ENCODE results near the gene EGFR. TPM values are rescaled to one million over a fixed set of nuclear protein-coding genes. Genes with fewer than 3 reads are reported as not detected.

EGFR gene
- total and polyA plus RNA-seq, 5 experiments from 2014 or later, result not detected

GRCh38 chr7:55099821-55100543, 81.2 kb downstream of the EGFR start:
- H3K4me1 Mint-ChIP-seq, result peaks cover 0 to 6% (median 0%) of the 10 kb centered on the region in 4 donors
- H3K27me3 Mint-ChIP-seq, result peaks cover 11 to 45% (median 24%) of the 10 kb centered on the region in 5 donors
- DNase-seq (no peak), ATAC-seq (no peak)
- no peaks in the 10 kb centered on the region for H3K36me3 Mint-ChIP-seq
- H3K27ac Mint-ChIP-seq, result no peak overlapping the region
- H3K4me3 Mint-ChIP-seq, result no peak overlapping the region
- POLR2A ChIA-PET, result no interaction called here
- no peaks in the 10 kb centered on the region for H3K9me3 Mint-ChIP-seq

GRCh38 chr7:55100544-55101327, 81.9 kb downstream of the EGFR start:
- Mint-ChIP-seq H3K4me3 (no peak overlapping the region), H3K9me3 (no peaks in the 10 kb centered on the region), H3K36me3 (no peaks in the 10 kb centered on the region), H3K27me3 (peaks cover 7 to 37% (median 22%) of the 10 kb centered on the region in 5 donors), H3K4me1 (peaks cover 0 to 9% (median 0%) of the 10 kb centered on the region in 4 donors), H3K27ac (no peak overlapping the region)
- DNase-seq (no peak), ATAC-seq (no peak)
- POLR2A ChIA-PET, result no interaction called here

DNA sequence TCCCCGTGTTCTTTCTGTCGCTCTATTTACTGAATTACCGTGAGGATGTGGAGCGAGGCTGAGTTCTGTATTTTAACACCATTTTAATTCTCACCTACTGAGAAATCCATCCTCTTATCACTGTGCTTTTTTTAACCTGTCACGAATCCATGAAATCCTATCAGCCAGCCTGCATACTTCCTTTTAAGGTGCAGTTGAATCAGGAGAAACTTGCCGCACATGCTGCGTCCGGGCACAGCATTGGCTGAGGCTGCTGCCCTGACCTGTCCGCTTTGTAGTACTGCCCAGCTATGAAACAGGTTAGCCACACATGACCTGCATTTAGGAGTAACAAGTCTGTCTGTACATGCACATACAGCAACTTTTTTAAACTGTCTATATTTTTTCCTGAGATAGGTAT, 82.5 kb downstream of the EGFR start:
- Mint-ChIP-seq H3K9me3 (no peaks in the 10 kb centered on the region), H3K27me3 (peaks cover 6 to 32% (median 20%) of the 10 kb centered on the region in 5 donors), H3K27ac (no peak overlapping the region), H3K4me3 (no peak overlapping the region), H3K36me3 (no peaks in the 10 kb centered on the region), H3K4me1 (peaks cover 0 to 9% (median 0%) of the 10 kb centered on the region in 4 donors)
- DNase-seq (no peak), ATAC-seq (no peak)
- POLR2A ChIA-PET, result no interaction called here

- no peaks in the 10 kb centered on the region for H3K9me3 Mint-ChIP-seq
- H3K27ac Mint-ChIP-seq, result no peak overlapping the region
Measured at GRCh38 chr7:55104123-55104522, 85.3 kb downstream of the EGFR start.

DNA sequence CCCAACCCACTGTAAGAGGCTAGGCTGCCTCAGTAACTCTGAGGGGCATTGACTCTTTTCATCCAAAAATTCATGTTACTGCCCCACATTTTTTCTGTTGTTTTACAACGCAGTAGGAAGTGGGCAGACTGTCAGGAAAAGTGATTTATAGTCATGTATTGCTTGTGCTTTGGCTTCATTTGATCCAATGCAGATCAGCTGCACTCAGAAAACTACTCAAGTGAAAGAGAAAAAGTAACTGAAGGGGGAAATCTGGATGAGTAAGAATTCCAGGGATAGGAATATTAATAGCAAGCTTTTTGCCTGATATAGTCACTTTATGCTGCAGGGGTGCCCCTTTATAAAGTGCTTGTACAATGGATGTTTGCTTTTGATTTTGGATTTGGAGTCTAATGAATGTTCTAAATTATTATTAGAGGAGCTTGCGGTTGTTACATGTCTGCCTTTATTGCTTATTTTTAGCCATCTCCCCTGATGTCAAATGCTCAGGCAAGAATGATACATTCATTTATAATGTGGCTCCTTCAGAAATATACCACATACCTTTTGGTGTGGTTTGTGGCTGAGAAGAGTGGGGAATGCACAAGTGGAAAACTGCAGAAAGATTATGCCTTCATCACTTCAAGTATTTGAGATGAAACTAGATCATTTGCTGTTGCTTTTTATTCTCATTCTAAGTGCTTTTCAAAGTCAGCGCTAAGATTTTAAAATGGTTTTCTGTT, 86.1 kb downstream of the EGFR start:
- POLR2A ChIA-PET, result no interaction called here
- Mint-ChIP-seq H3K27me3 (peaks cover 9 to 48% (median 23%) of the 10 kb centered on the region in 5 donors), H3K36me3 (no peaks in the 10 kb centered on the region), H3K9me3 (no peaks in the 10 kb centered on the region), H3K4me1 (peaks cover 0 to 9% (median 0%) of the 10 kb centered on the region in 4 donors), H3K4me3 (no peak overlapping the region), H3K27ac (no peak overlapping the region)
- no peak for DNase-seq
- no peak for ATAC-seq

More at GRCh38 chr7:55104123-55104522, 85.3 kb downstream of the EGFR start:
- POLR2A ChIA-PET, result no interaction called here
- DNase-seq (no peak), ATAC-seq (no peak)
- no peaks in the 10 kb centered on the region for H3K36me3 Mint-ChIP-seq
- peaks cover 9 to 42% (median 23%) of the 10 kb centered on the region in 5 donors for H3K27me3 Mint-ChIP-seq
- no peak overlapping the region for H3K4me3 Mint-ChIP-seq
- peaks cover 0 to 9% (median 0%) of the 10 kb centered on the region in 4 donors for H3K4me1 Mint-ChIP-seq

- no peak overlapping the region for H3K4me3 Mint-ChIP-seq
- peaks cover 0 to 9% (median 0%) of the 10 kb centered on the region in 4 donors for H3K4me1 Mint-ChIP-seq
- no peaks in the 10 kb centered on the region for H3K36me3 Mint-ChIP-seq
- no peak overlapping the region for H3K27ac Mint-ChIP-seq
- no peaks in the 10 kb centered on the region for H3K9me3 Mint-ChIP-seq
- no peak for DNase-seq
- POLR2A ChIA-PET, result no interaction called here
- ATAC-seq, result no peak
- H3K27me3 Mint-ChIP-seq, result peaks cover 9 to 52% (median 18%) of the 10 kb centered on the region in 5 donors
Measured at GRCh38 chr7:55105952-55106351, 87.1 kb downstream of the EGFR start.

GRCh38 chr7:55107946-55108345, 89.1 kb downstream of the EGFR start:
- no peaks in the 10 kb centered on the region for H3K36me3 Mint-ChIP-seq
- H3K27ac Mint-ChIP-seq, result no peak overlapping the region
- H3K4me3 Mint-ChIP-seq, result no peak overlapping the region
- POLR2A ChIA-PET, result no interaction called here
- no peak for ATAC-seq
- no peak for DNase-seq
- peaks cover 0 to 9% (median 0%) of the 10 kb centered on the region in 4 donors for H3K4me1 Mint-ChIP-seq
- no peaks in the 10 kb centered on the region for H3K9me3 Mint-ChIP-seq
- H3K27me3 Mint-ChIP-seq, result peaks cover 3 to 33% (median 11%) of the 10 kb centered on the region in 5 donors

DNA sequence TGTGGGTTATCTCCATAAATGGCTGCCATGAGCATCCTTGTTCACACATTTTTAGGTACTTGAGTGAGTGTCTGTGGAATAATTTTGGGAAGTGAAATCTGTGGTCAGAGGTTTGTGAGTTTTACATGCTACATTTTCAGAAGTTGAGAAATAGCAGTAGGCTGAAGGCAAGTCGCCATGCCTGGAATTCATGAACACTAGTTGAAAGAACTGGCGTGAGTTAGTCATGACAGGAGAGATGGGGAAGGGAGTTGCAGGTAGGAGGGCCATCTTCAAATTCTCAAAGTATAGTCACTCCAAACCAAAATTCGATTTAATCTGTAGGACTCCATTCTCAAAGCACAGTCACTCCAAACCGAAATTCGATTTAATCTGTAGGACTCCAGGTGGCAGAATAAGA, 89.6 kb downstream of the EGFR start:
- Mint-ChIP-seq H3K9me3 (no peaks in the 10 kb centered on the region), H3K27me3 (peaks cover 4 to 38% (median 11%) of the 10 kb centered on the region in 5 donors), H3K27ac (no peak overlapping the region), H3K4me1 (peaks cover 0 to 9% (median 0%) of the 10 kb centered on the region in 4 donors), H3K4me3 (no peak overlapping the region), H3K36me3 (no peaks in the 10 kb centered on the region)
- DNase-seq, result no peak
- POLR2A ChIA-PET, result no interaction called here
- no peak for ATAC-seq

- Mint-ChIP-seq H3K27ac (peak overlapping the region in 1 of 10 donors; percentile 70), H3K36me3 (no peaks in the 10 kb centered on the region), H3K27me3 (peaks cover 5 to 42% (median 11%) of the 10 kb centered on the region in 5 donors), H3K4me3 (no peak overlapping the region), H3K4me1 (peaks cover 0 to 9% (median 0%) of the 10 kb centered on the region in 4 donors), H3K9me3 (no peaks in the 10 kb centered on the region)
- POLR2A ChIA-PET, result no interaction called here
- ATAC-seq (no peak), DNase-seq (no peak)
Measured at GRCh38 chr7:55108818-55109217, 90.0 kb downstream of the EGFR start.

DNA sequence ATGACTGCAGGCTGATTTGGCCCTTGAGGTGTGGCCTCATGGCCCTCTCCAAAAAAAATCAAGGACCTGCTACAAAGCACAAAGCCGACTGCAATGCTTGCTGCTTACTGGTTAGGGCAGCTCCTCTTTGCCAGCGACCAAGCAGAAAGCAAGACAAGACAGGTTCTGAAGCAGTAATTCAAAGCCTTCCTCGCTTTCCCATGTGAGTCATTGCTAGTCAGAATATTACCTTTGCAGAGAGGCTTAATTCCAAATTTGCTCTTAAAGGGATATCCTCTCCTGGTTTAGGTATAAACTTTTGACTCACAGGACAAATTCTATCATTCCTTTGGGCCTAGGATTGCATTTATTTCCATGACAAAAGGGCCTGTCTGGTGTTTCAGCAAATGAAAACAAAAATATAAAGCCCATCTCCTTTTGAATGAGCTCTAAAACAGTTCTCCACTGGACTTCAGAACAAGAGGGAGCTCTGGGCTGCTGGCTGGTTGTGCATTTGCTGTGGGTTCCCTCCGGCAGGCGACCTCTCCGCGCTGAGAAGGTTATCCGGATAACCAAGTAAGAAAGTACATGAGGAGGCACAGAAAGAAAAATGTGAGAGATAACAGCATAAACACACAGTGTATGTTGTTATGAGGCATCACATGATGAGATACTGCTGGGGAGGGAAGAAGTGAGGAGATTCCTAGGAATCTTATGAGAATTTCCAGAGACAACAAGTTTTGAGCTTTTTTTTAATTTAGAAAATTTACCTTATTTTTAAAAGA, 90.8 kb downstream of the EGFR start:
- Mint-ChIP-seq H3K4me3 (no peak overlapping the region), H3K9me3 (no peaks in the 10 kb centered on the region), H3K36me3 (no peaks in the 10 kb centered on the region), H3K27ac (no peak overlapping the region), H3K27me3 (peaks cover 5 to 42% (median 11%) of the 10 kb centered on the region in 5 donors), H3K4me1 (peaks cover 0 to 7% (median 0%) of the 10 kb centered on the region in 4 donors)
- ATAC-seq, result no peak
- no peak for DNase-seq
- POLR2A ChIA-PET, result no interaction called here

- Mint-ChIP-seq H3K27ac (no peak overlapping the region), H3K4me1 (no peaks in the 10 kb centered on the region), H3K36me3 (no peaks in the 10 kb centered on the region), H3K4me3 (no peak overlapping the region), H3K27me3 (peaks cover 5 to 42% (median 11%) of the 10 kb centered on the region in 5 donors), H3K9me3 (no peaks in the 10 kb centered on the region)
- ATAC-seq, result no peak
- POLR2A ChIA-PET, result no interaction called here
- no peak for DNase-seq
Measured at GRCh38 chr7:55110282-55110992, 91.6 kb downstream of the EGFR start.

DNA sequence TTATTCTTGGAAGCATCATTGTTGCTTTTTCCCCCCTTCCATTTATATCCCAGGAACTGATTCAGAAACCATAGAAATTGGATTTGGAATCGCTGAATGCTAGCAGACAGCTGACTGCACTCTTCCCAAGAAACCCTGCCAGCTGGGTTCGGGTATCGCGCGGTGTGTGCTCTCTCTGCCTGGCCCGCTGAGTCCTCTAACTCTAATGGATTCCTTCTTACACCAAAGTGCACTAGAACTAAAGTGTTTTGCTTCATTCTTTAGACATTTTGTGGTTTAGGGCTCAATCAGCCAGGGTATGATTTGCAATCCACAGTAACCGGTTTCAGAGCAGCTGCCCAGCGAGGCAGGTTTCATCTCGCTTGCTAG, 92.2 kb downstream of the EGFR start:
- POLR2A ChIA-PET, result no interaction called here
- ATAC-seq, result no peak
- no peaks in the 10 kb centered on the region for H3K4me1 Mint-ChIP-seq
- peaks cover 5 to 42% (median 11%) of the 10 kb centered on the region in 5 donors for H3K27me3 Mint-ChIP-seq
- H3K36me3 Mint-ChIP-seq, result no peaks in the 10 kb centered on the region
- no peak overlapping the region for H3K27ac Mint-ChIP-seq
- no peaks in the 10 kb centered on the region for H3K9me3 Mint-ChIP-seq
- no peak overlapping the region for H3K4me3 Mint-ChIP-seq
- no peak for DNase-seq

Measured in naive thymus-derived CD8-positive, alpha-beta T cell (primary cell).